Measurements from ENCODE around the gene PCED1B.
"Not testable (repeated sequence)": the region's sequence is repeated elsewhere in the genome, so short reads cannot be mapped to it uniquely, and the experiment has no call there.

PCED1B gene

GRCh38 chr12:47165934-47166333, 86.5 kb downstream of the PCED1B start:
- DNase-seq (ENCODE audit: low read depth): no peak

GRCh38 chr12:47166365-47166764, 86.9 kb downstream of the PCED1B start:
- DNase-seq (ENCODE audit: low read depth): no peak

- not testable (repeated sequence) for DNase-seq (ENCODE audit: low read depth)
Observed at GRCh38 chr12:47170281-47170680, 90.9 kb downstream of the PCED1B start.

GRCh38 chr12:47178014-47178413, 98.6 kb downstream of the PCED1B start:
- DNase-seq (ENCODE audit: low read depth): no peak

- DNase-seq (ENCODE audit: low read depth): not testable (repeated sequence)
Observed at GRCh38 chr12:47182164-47182938, 102.9 kb downstream of the PCED1B start.

DNA sequence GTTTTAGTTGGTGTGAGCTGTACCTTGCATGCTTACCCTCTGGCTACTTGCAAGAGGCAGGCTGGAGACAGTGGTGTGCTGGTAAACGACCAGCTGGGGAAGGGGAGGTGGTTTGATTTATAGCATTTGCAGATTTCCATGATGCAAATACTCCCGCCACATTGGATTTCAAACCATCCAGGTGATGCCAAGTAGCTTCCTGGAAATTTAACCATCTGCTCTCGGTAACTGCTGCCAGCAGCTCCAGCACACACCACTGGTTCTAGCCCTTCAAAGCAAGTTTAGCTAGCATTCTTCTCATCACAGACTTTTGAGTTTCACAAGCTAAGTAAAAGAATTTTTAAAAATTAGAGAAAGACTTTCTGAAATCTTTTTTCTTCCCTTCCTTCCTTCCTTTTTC, 104.8 kb downstream of the PCED1B start:
- no peak for DNase-seq (ENCODE audit: low read depth)

DNA sequence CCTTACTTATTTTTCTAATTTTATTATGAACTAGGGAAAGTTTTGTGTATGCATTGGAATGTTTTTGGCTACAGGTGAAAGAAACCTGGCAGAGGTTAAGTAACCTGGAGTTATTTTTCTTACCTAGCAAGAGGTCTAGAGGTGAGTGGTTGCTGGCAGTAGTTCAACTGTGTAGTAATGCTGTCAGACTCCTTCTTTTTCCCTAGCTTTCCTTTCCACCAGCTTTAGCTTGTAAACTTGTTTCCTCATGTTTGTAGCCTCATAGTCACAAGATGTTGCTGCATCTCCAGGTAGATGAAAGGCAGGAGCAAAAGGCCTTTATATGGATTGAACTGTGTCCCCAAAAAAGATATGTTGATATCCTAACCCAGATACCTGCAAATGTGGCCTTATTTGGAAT, 105.4 kb downstream of the PCED1B start:
- no peak for DNase-seq (ENCODE audit: low read depth)

DNA sequence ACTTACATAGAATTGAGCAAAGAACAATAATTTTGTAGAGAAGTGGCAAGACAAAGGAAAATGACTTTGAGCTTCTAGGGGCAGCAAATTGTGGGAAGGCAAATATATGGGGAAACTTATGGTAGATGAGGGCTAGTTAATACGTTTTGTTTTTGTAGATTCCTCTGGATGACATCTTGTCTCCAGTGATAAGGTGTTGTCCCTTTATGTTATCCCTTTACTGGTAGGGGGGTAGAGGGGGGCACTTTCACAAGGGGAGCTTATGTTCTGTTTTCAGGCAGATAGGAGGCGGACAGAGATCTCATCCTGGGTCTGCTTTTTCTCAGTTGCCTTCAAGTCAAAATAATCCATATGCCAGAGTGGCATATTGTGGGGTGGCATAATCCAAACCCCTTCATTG, 106.8 kb downstream of the PCED1B start:
- no peak for DNase-seq (ENCODE audit: low read depth)

DNA sequence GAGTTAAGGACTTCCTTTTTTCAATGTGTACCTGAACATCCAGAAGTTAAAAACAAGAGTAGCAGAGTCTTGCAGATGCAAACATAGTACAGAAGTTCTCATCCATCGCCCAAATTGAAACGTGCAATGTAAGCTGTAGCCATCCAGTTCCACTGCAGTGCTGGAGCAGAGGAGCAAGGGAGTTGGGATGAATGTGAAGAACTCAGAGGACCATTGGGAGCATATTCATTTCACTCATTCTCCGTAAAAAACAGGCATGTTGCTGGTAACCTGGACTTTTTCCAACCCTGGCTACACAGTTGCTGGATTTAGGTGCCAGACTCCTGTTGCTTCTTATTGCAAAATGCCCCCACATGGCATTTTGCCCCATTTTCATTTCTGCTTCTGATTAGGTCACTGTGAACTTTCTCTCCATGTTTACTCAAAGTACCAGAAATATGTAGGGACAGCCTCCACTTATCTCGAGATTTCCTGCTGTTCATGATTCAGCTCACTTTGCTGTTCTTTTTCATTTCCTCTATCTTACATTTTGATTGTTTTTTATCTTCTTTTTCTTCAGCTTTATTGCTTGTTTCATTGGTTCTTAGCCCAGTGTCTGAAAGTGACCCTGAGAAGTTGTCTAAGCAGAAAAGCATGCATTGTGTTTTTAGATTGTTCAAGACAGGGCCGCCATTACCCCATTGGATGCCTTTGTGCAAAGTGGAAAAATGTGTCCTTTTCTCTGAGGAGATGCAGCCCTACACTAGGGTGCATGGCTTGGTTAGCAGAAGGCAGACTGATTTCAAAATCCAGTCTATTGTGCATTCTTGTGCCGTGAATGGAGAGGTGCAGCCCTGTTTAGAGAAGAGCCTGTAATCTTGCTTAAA, 109.4 kb downstream of the PCED1B start:
- DNase-seq (ENCODE audit: low read depth): no peak

DNA sequence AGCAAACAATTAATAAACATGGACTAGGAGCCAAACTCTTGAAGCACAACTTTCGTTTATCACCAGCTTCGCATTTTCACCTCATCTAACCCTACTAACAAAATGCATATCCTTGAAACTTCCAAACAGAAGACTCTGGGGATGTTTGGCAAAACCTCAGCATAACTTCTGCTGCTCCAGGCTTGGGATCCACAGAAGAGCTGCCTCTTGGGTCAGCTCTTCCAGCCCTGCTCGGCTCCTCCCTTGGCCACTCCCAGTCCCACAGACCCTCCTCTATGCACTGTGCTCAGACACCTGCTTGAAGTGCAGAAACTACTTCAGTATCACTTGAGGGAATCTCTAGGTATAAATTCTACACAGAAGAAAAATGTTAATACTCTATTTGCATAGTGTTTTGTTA, 110.3 kb downstream of the PCED1B start:
- DNase-seq (ENCODE audit: low read depth): no peak

DNA sequence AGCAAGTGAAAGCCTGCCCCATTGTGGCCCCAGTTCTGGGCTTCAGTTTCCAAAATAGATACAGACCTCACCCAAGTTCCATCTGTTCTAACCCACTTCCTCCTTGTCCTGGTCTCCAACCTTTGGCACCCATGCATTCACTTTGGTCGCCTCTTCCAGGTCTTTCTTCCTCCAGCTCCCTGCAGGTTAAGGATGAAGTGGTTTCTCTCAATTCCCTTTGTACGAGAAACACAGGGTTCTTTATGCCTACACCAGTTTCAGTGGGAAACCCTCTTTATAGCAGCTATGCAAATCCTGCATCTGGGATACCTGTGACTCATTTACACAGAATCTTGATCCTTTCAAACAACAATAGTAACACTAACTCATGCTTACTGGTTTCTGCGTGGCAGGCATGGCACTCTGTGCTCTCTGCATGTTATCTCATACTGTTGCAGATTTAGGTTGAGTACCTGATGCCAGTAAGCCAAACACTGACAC, 110.9 kb downstream of the PCED1B start:
- no peak for DNase-seq (ENCODE audit: low read depth)

DNA sequence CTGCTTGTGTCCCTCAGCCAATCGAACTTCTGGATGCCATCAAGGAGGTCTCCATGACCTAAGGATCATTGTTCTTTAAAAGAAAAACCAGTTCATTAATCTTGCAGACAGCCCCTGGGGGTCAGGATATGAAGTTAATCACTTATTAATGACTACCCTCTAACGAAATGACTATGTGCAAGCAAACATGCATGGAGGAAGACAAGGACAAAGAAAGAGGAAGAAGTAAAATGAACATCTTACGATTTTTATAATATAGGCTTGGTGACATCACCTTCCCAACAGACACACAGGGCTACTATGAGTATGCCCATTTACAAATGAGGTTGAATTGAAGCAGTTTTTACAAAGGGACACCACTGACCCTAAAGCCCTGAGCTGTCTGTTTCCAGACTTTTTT, 111.5 kb downstream of the PCED1B start:
- DNase-seq (ENCODE audit: low read depth): no peak

GRCh38 chr12:47192051-47192450, 112.6 kb downstream of the PCED1B start:
- DNase-seq (ENCODE audit: low read depth): no peak

DNA sequence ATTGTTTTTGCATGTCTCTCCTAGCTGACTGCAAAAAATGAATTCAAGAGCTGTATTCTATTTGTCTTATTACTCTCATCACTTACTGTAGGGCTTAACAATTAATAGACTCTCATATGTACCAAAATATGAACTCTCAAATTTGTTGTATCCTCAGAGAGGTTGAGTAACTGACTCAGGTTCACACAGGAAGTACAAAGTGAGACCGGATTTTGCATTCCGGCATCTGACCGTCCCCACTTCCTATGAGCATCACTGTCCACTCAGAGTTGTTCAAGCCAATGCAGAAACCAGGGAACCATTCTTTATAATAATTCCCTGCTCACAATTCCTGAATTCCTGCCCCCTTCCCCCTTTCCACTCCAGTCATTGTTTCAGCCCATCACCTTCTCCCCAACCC, 113.6 kb downstream of the PCED1B start:
- no peak for DNase-seq (ENCODE audit: low read depth)

- DNase-seq (ENCODE audit: low read depth): no peak
Observed at GRCh38 chr12:47194501-47194900, 115.1 kb downstream of the PCED1B start.

GRCh38 chr12:47200446-47200845, 121.0 kb downstream of the PCED1B start:
- no peak for DNase-seq (ENCODE audit: low read depth)

DNA sequence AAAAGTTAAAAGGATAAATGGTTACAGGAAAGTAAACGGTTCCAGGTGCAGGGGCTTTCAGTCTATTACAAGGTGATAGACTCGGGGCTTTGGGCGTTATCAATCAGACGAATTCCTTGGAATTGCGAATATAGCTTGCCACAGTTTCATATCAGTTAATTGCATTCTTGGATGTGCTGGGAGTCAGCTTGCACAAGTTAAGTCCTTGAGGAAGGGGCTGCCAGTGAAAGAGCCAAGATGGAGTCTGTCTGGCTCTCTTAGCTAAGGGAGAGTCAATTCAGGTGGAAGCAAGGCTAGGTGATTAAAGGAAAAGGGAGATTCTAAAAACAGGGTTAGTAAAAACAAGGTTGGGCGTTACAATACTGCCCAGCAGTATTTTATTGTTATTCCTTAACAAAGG, 121.8 kb downstream of the PCED1B start:
- not testable (repeated sequence) for DNase-seq (ENCODE audit: low read depth)

GRCh38 chr12:47202176-47202575, 122.8 kb downstream of the PCED1B start:
- no peak for DNase-seq (ENCODE audit: low read depth)

DNA sequence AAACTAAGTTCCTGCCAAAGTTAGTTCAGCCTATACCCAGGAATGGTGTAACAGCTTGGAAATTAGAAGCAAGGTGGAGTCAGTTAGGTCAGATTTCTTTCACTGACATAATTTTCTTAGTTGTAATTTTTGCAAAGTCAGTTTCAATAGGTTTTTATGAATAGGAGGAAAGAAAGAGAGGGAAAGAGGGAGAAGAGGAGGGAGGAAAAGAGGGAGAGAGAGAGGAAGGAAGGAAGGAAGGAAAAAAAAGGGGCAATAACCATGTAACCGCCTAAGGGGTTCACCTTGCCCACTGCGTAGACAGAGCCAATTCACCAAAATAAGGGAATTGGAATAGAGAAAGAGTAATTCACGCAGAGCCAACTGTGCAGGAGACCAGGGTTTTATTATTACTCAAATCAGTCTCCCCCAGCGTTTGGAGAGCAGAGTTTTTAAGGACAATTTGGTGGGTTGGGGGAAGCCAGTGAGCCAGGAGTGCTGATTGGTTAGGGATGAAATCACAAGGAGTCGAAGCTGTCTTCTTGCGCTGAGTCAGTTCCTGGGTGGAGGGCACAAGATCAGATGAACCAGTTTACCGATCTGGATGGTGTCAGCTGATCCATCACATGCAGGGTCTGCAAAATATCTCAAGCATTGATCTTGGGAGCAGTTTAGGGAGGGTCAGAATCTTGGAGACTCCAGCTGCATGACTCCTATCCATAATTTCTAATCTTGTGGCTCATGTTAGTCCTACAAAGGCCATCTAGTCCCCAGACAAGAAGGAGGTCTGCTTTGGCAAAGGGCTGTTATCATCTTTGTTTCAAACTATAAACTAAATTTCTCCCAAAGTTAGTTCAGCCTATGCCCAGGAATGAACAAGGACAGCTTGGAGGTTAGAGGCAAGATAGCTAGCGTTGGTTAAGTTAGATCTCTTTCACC, 126.4 kb downstream of the PCED1B start:
- no peak for DNase-seq (ENCODE audit: low read depth)

DNA sequence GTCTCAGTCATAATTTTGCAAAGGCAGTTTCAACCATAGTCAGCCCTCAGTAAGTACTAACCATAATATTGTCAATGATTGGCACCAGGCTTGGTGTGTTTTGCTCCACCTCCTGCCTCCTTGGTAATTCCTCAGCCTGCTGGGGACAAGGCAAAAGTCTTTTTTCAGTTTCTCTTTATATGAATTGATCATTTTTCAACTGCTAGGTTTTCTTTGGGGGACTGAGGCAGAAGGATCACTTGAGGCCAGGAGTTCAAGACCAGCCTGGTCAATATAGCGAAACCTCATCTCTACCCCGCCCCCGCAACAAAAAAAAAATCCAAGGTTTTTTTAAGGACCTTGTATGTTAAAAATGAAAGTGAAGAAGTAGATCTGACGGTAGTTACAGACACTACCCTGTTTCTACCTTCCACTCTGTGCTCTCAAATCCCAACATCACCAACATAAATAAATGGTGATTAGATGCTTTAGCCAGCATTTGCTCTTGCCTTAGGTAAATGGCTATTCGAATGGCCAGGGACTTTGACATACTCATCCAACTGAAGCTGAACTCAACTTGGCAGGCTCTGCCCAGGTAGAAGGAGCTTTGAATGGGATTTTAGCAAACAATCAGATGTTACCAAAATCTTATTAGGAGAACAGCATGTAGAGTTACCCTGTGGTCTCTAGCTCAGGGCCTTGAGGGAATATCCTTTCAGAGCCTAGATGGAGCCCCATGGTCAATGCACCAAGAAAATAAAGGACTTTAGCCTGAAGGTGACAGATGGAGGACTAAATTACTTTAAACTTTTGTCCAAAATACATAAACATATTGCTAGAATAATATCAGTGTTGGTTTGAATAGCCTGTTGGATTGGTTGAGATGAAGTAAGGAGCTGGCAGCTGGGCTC, 127.3 kb downstream of the PCED1B start:
- DNase-seq (ENCODE audit: low read depth): no peak

- DNase-seq (ENCODE audit: low read depth): no peak
Observed at GRCh38 chr12:47207340-47207717, 127.9 kb downstream of the PCED1B start.
